NCI-H187 treated with DMSO at 0.1 percent for 48 hours (cell line): Measurements from ENCODE around the gene ANKRD9.
"Not testable (repeated sequence)": the region's sequence is repeated elsewhere in the genome, so short reads cannot be mapped to it uniquely, and the experiment has no call there.

Experiments used
- DNase-seq: peaks from one replicate; lab custom pipeline; 2025; lab: John Stamatoyannopoulos, UW

Gene ANKRD9

GRCh38 chr14:102509746-102510615 lies at the start of gene ANKRD9:
TSS of gene ANKRD9 (minus strand) at chr14:102509776. CDS start at chr14:102507889, 1,887 bp downstream.
- DNase-seq, result peak; percentile 59

- no peak for DNase-seq
Measured at GRCh38 chr14:102558556-102558955, 49.0 kb upstream of the ANKRD9 start.

GRCh38 chr14:102557434-102558226 lies 48.1 kb upstream of the ANKRD9 start:
- DNase-seq, result no peak

GRCh38 chr14:102556098-102556677 lies 46.6 kb upstream of the ANKRD9 start:
- DNase-seq, result no peak

GRCh38 chr14:102554821-102555819 lies 45.5 kb upstream of the ANKRD9 start:
- no peak for DNase-seq

GRCh38 chr14:102551995-102552705 lies 42.6 kb upstream of the ANKRD9 start:
- DNase-seq, result no peak

- not testable (repeated sequence) for DNase-seq
Measured at GRCh38 chr14:102550927-102551401, 41.4 kb upstream of the ANKRD9 start.

- DNase-seq, result no peak
Measured at GRCh38 chr14:102548616-102549240, 39.2 kb upstream of the ANKRD9 start.

GRCh38 chr14:102545461-102546265 lies 36.1 kb upstream of the ANKRD9 start:
- no peak for DNase-seq

- no peak for DNase-seq
Measured at GRCh38 chr14:102544747-102545460, 35.3 kb upstream of the ANKRD9 start.

GRCh38 chr14:102544046-102544746 lies 34.6 kb upstream of the ANKRD9 start:
- no peak for DNase-seq

- no peak for DNase-seq
Measured at GRCh38 chr14:102541771-102542170, 32.2 kb upstream of the ANKRD9 start.

- DNase-seq, result not testable (repeated sequence)
Measured at GRCh38 chr14:102541029-102541491, 31.5 kb upstream of the ANKRD9 start.

GRCh38 chr14:102540315-102541028 lies 30.9 kb upstream of the ANKRD9 start:
- DNase-seq, result no peak

GRCh38 chr14:102539544-102540314 lies 30.2 kb upstream of the ANKRD9 start:
- DNase-seq, result no peak
